KMS-11 (cell line): ENCODE results near the gene PLXND1.

Experiments used
- H2AFZ ChIP-seq: fragments of 200-600 bp; sonication (generic); 2 replicates; pipeline ENCODE4 v1.6.1; 2016; ENCODE audit warnings: antibody characterized with exemption, mixed run types, low read depth
- H3K27ac ChIP-seq: fragments of 200-600 bp; sonication (generic); 2 replicates; pipeline ENCODE4 v1.6.1; 2016; ENCODE audit warnings: mild to moderate bottlenecking, mixed run types
- H3K27me3 ChIP-seq: fragments of 200-600 bp; sonication (generic); 2 replicates; pipeline ENCODE4 v1.6.1; 2017; ENCODE audit warnings: mild to moderate bottlenecking, low read depth, mixed run types, moderate library complexity; ENCODE audit not compliant: insufficient read depth
- H3K36me3 ChIP-seq: fragments of 200-600 bp; sonication (generic); 2 replicates; pipeline ENCODE4 v1.6.1; 2017; ENCODE audit warnings: mild to moderate bottlenecking, mixed run types; ENCODE audit not compliant: insufficient read depth
- H3K4me1 ChIP-seq: fragments of 200-600 bp; sonication (generic); 2 replicates; pipeline ENCODE4 v1.6.1; 2016; ENCODE audit warnings: mild to moderate bottlenecking, low read depth, mixed run types; ENCODE audit not compliant: poor library complexity, severe bottlenecking
- H3K4me2 ChIP-seq: fragments of 200-600 bp; sonication (generic); 2 replicates; pipeline ENCODE4 v1.7.0; 2016; ENCODE audit warnings: mild to moderate bottlenecking, mixed run types
- H3K4me3 ChIP-seq: fragments of 200-600 bp; sonication (generic); IDR thresholded peaks from 2 replicates; pipeline ENCODE4 v1.6.1; 2017; ENCODE audit warnings: low read depth, low read length, mixed read lengths; ENCODE audit not compliant: insufficient read depth
- H3K79me2 ChIP-seq: fragments of 200-600 bp; sonication (generic); 2 replicates; pipeline ENCODE4 v1.6.1; 2016; ENCODE audit warnings: low read depth, mixed run types; ENCODE audit not compliant: insufficient read depth
- H3K9ac ChIP-seq: fragments of 200-600 bp; sonication (generic); 2 replicates; pipeline ENCODE4 v1.6.1; 2016; ENCODE audit warnings: mild to moderate bottlenecking, mixed run types
- H4K20me1 ChIP-seq: fragments of 200-600 bp; sonication (generic); 2 replicates; pipeline ENCODE4 v1.6.1; 2016; ENCODE audit warnings: mild to moderate bottlenecking, mixed run types; ENCODE audit not compliant: insufficient read depth
- TF ChIP-seq, protein P1 (sequence below): fragments of 200-600 bp; sonication (generic); conservative IDR thresholded peaks from 2 replicates; pipeline ENCODE4 v1.6.1; 2017; ENCODE audit warnings: low read depth, mild to moderate bottlenecking, antibody characterized with exemption, low read length, moderate library complexity, mixed read lengths

Gene PLXND1

DNA sequence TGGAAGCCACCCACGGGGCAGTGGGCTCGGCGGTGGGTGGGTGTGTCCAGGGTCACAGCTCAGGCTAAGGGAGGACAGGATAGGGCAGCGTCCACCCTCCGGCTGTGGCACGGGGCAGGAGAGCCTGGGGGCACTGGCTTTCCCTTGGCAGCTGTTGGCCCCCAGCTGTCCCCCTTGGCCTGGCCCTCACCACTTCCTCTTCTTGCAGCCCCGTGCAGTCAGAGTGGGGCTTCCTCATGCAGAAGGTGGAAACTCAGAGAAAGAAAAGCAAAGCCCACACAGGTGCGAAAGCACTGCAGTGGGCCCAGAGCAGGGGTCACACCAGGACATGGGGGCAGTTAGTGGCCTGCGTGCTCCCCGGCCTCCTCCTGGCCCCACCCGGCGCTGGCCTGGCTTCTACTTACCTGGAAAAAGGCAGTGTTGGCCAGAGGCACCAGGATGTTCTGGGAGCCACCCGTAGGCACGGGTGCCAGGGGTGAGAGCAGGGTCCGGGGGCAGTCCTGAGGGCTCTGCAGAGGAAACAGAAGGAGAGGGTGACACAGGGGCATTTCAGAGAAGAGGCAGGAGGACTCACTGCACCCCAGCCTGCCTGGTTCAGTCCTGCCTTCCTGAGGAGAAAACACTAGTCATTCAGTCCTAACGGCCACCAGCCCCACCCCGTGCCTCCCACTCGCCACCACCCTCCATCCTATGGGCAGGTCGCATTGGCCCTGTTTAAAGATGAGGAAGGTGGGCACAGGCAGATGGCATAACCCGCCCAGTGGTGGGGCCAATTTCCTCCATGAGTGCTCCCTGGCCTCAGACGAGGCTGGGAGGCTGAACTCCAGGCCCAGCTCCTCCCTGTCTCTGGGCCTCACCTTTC lies 28.3 kb downstream of the PLXND1 start:
- Histone ChIP-seq H3K9ac (no peak overlapping the region; the same call in 1 of the 2 replicates), H3K4me2 (0 out of 2 replicates have a peak overlapping the region, but pooled peaks have one; percentile 19)

DNA sequence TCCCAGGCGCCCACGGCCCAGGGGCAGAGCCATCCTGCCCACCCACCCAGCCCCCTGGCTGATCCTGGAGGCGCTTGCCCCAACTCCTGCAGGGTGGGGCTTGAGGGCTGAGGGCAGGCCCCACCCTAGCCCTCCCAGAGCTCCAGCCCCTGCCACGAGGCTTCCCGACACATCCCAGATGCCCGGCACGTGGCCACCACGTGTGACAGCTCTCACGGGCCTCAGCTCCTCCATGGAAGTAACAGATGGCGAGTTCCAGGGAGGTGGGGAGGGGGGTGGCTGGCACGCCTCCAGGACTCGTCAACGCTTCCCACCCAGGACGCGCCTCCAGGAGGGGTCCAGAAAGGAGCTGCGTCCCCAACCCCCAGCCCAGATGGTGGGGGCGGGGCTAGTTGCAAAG lies 29.1 kb downstream of the PLXND1 start:
- Histone ChIP-seq H4K20me1 (no peaks in the 10 kb centered on the region), H3K79me2 (no peaks in the 10 kb centered on the region), H3K4me2 (peak overlapping the region; percentile 19; the same call in 1 of the 2 replicates), H3K27ac (peak overlapping the region; percentile 99), H3K9ac (peak overlapping the region; percentile 84; the same call in 1 of the 2 replicates), H3K4me3 (no peak overlapping the region), H3K4me1 (peaks cover 40% of the 10 kb centered on the region), H3K27me3 (no peaks in the 10 kb centered on the region), H3K36me3 (no peaks in the 10 kb centered on the region), H2AFZ (no peak overlapping the region)
- TF ChIP-seq, protein P1, sequence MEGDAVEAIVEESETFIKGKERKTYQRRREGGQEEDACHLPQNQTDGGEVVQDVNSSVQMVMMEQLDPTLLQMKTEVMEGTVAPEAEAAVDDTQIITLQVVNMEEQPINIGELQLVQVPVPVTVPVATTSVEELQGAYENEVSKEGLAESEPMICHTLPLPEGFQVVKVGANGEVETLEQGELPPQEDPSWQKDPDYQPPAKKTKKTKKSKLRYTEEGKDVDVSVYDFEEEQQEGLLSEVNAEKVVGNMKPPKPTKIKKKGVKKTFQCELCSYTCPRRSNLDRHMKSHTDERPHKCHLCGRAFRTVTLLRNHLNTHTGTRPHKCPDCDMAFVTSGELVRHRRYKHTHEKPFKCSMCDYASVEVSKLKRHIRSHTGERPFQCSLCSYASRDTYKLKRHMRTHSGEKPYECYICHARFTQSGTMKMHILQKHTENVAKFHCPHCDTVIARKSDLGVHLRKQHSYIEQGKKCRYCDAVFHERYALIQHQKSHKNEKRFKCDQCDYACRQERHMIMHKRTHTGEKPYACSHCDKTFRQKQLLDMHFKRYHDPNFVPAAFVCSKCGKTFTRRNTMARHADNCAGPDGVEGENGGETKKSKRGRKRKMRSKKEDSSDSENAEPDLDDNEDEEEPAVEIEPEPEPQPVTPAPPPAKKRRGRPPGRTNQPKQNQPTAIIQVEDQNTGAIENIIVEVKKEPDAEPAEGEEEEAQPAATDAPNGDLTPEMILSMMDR: no peak

More for the DNA sequence above, 28.3 kb downstream of the PLXND1 start:
- Histone ChIP-seq H2AFZ (no peak overlapping the region), H3K36me3 (no peaks in the 10 kb centered on the region), H3K4me3 (no peak overlapping the region), H3K79me2 (no peaks in the 10 kb centered on the region), H3K27me3 (no peaks in the 10 kb centered on the region), H3K4me1 (peaks cover 40% of the 10 kb centered on the region), H4K20me1 (no peaks in the 10 kb centered on the region), H3K27ac (peak overlapping the region; percentile 99; the same call in 1 of the 2 replicates)
- TF ChIP-seq, protein P1: no peak

DNA sequence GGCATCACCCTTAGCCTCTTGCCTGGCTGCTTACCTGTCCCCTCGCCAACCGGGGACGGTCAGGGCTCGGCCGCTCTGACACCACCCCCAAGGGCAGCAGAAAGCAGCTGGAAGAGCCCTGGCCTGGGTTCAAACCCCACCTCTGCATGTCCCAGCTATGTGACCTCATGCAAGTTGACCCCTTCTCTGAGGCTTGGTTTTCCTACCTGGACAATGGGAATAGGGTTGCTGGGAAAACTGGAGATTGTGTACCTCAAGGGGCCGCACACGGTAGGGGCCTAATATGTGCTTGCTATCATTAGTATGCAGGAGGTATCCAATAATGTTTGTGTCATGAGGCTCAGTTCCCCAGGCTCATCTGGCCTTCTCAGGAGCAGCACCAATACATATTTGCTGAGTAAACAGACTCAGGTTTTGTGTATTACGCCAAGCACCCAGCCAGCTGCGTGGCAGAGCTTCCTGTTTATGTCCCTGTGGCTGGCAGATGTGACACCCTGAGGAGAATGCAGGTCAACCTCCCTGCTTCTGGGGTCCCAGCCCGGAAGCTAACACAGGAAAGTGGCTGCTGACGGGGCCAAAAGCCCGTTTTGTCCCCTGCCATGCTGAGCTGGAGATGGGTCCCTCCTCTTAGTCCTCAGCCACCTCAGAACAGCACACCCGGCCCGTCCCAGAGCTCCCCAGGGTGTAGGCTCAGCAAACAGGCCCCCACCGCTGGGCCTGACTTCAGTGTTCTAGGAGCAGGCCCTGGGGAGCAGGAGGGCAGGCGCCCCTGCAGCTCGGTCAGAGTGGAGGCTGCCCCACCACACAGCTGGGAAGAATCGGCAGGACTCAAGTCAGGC lies 29.7 kb downstream of the PLXND1 start:
- H2AFZ ChIP-seq: peak overlapping the region; percentile 82
- H3K4me2 ChIP-seq: peak overlapping the region; percentile 89

DNA sequence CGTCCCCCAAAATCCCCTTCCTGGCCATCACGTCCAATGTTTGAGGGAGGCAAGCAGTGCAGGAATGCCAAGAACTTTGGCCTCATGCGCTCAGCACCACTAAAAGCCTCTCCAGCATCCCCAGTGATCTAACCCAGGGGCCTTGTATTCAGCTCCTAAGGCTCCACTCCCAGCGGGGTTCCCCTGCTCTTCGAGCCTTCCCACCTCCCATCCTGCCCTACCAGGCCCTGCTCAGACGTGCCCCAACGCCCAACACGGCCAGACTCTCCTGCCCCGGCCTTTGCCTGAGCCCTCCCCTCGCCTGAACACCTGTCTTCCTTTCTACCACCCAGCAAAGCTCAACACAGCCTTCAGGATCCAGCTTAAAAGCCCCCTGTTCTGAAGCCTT lies 30.5 kb downstream of the PLXND1 start:
- Histone ChIP-seq H3K9ac (peak overlapping the region; percentile 84; the same call in 1 of the 2 replicates), H3K27ac (peak overlapping the region; percentile 99), H3K4me2 (peak overlapping the region; percentile 89), H3K4me3 (no peak overlapping the region), H2AFZ (peak overlapping the region; percentile 82; the same call in 1 of the 2 replicates), H3K4me1 (peaks cover 40% of the 10 kb centered on the region), H3K36me3 (no peaks in the 10 kb centered on the region), H3K27me3 (no peaks in the 10 kb centered on the region), H3K79me2 (no peaks in the 10 kb centered on the region), H4K20me1 (no peaks in the 10 kb centered on the region)
- TF ChIP-seq, protein P1: no peak

More for the DNA sequence above, 29.7 kb downstream of the PLXND1 start:
- peak overlapping the region; percentile 99 for H3K27ac ChIP-seq
- H3K79me2 ChIP-seq: no peaks in the 10 kb centered on the region
- no peaks in the 10 kb centered on the region for H4K20me1 ChIP-seq
- peaks cover 40% of the 10 kb centered on the region for H3K4me1 ChIP-seq
- H3K36me3 ChIP-seq: no peaks in the 10 kb centered on the region
- no peak overlapping the region for H3K4me3 ChIP-seq
- TF ChIP-seq, protein P1: no peak
- H3K9ac ChIP-seq: peak overlapping the region; percentile 84; the same call in 1 of the 2 replicates
- H3K27me3 ChIP-seq: no peaks in the 10 kb centered on the region
